ENCODE results near the gene MCC.

GRCh38 chr5:113064806-113065205, 423.4 kb downstream of the MCC start:
- TF ChIP-seq CTCF (conservative IDR thresholded peaks at IDR 0.05; ENCODE audit: low read depth, low read length) = no peak
- no peak for TF ChIP-seq EZH2 (IDR thresholded peaks at IDR 0.05; ENCODE audit: low read length, unreplicated experiment)
- TF ChIP-seq EZH2phosphoT487 (IDR thresholded peaks at IDR 0.05; ENCODE audit: borderline replicate concordance, low read length) = no peak

Data from PC-3 (cell line).